Spinal cord (tissue), 10 donors: Measurements from ENCODE around the gene POLR3E. TPM values are rescaled to one million over a fixed set of nuclear protein-coding genes. Genes with fewer than 3 reads are reported as not detected.
"Not testable (repeated sequence)": the region's sequence is repeated elsewhere in the genome, so short reads cannot be mapped to it uniquely, and the experiment has no call there.

Experiments
- DNase-seq, 6 donors: peaks; one replicate each; pipeline versions ENCODE4 v3.0.0 to v3.0.0-alpha.2; 2013 to 2015; ENCODE audit warnings: low spot score in 6 of 6, low read depth in 4 of 6
- H3K27ac ChIP-seq: one replicate; pipeline ENCODE4 v1.5.1; 2013; ENCODE audit warnings: low read depth, low read length, control low read depth
- H3K27me3 ChIP-seq: one replicate; pipeline ENCODE4 v1.6.1; 2013; ENCODE audit warnings: low read length; ENCODE audit not compliant: control insufficient read depth, insufficient read depth
- H3K36me3 ChIP-seq: one replicate; pipeline ENCODE4 v1.6.1; 2013; ENCODE audit warnings: low read length; ENCODE audit not compliant: control insufficient read depth, insufficient read depth
- H3K4me1 ChIP-seq: one replicate; pipeline ENCODE4 v1.6.1; 2013; ENCODE audit warnings: low read length; ENCODE audit not compliant: control insufficient read depth, insufficient read depth
- H3K4me3 ChIP-seq: one replicate; pipeline ENCODE4 v1.5.1; 2013; ENCODE audit warnings: low read depth, low read length, control low read depth
- H3K9me3 ChIP-seq: one replicate; pipeline ENCODE4 v1.6.1; 2013; ENCODE audit warnings: low read length; ENCODE audit not compliant: control insufficient read depth, insufficient read depth
- WGBS: methylation state at CpG from one replicate; pipeline ENCODE4 v1.1.5; 2013; ENCODE audit warnings: missing lambda C conversion rate; ENCODE audit not compliant: insufficient coverage; 5-methylcytosine and 5-hydroxymethylcytosine counted together
- polyA plus RNA-seq, 2 donors: library from polyadenylated mRNA; unstranded; fragments of 120-200 nt; gene quantifications; one replicate each; pipeline ENCODE4 v1.2.1, GENCODE V29; 2013; ENCODE audit not compliant: insufficient read length in 2 of 2
- total RNA-seq, 2 donors: library from RNA; depleted of rRNA in 1 of 2; stranded (reverse); fragments of 120-200 nt in 1 of 2; fragments of >200 nt in 1 of 2; gene quantifications; one replicate each; pipeline versions ENCODE4 v1.2.3 to v1.2.4, GENCODE V29; 2013 to 2014
- donor health status: healthy.

POLR3E gene
- total and polyA plus RNA-seq, 4 donors, result 21.9 to 58.9 (median 46.5) TPM

GRCh38 chr16:22300427-22301071 is 3.3 kb downstream of the POLR3E start:
- WGBS, result 40% methylated on average over 7 of the region's 8 CpGs
- Histone ChIP-seq H3K4me3 (no peak overlapping the region), H3K27me3 (no peaks in the 10 kb centered on the region), H3K27ac (no peak overlapping the region), H3K9me3 (no peaks in the 10 kb centered on the region), H3K4me1 (peaks cover 9% of the 10 kb centered on the region), H3K36me3 (peaks cover 27% of the 10 kb centered on the region)
- DNase-seq, result peak in 2 of 6 donors; percentile 35 to 63

- not testable (repeated sequence) for H3K27me3 ChIP-seq, DNase-seq, H3K4me3 ChIP-seq, H3K9me3 ChIP-seq, H3K27ac ChIP-seq, H3K4me1 ChIP-seq
- 99% methylated on average over 6 of the region's 7 CpGs for WGBS
- H3K36me3 ChIP-seq, result peaks cover 29% of the 10 kb centered on the region
Observed at GRCh38 chr16:22301423-22301822, 4.2 kb downstream of the POLR3E start.

DNA sequence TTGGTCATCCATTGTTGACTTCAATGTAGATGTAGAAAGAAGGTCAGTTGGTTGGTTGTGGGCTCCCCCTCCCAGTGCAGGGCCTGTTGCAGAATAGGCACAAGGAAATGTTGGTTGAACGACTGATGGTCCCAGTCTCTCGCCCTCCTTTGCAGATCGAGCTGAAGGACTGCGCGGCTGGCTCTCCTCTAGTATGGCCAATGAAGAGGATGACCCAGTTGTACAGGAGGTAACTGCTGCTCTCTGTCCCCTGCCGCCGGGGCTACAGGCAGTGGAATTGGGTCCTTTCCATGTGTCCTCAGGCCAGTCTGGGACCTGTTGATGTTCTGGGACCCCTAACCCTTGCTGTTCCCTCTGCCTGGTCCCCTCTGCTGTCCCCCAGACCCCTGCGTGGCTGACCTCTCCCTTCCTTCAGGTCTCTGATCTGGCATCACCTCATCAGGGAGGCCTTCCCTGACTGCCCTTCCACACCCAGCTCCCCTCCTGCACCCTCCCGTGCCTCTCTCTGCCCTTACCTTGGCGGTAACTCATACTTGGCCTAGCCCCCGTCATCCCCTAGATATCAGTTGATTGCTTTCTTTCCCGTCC is 5.7 kb downstream of the POLR3E start:
- H3K4me3 ChIP-seq, result no peak overlapping the region
- no peak overlapping the region for H3K27ac ChIP-seq
- H3K9me3 ChIP-seq, result no peaks in the 10 kb centered on the region
- 98% methylated on average over 9 of the region's 12 CpGs for WGBS
- H3K36me3 ChIP-seq, result peaks cover 43% of the 10 kb centered on the region
- no peak for DNase-seq
- H3K27me3 ChIP-seq, result no peaks in the 10 kb centered on the region
- H3K4me1 ChIP-seq, result peaks cover 9% of the 10 kb centered on the region

DNA sequence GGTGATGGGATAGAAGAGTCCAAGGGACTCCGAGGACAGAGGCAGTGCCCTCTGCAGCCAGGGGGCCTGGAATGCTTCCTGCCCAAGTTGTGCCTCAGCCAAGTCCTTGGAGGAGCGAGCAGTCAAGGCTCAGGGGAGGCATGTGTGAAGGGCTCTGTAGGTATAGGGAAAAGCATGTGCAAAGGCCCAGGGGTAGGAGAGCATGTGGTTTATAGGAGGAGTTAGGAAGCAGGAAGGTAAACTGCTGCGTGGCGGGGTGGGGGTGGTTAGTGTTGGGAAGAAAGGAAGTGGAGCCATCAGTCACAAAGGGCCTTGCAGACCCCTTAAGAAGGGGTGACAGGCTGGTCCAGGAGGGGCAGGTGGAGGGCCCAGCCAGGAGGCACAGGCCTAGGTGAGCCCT is 7.2 kb downstream of the POLR3E start:
- Histone ChIP-seq H3K27ac (no peak overlapping the region), H3K36me3 (peaks cover 54% of the 10 kb centered on the region), H3K27me3 (no peaks in the 10 kb centered on the region), H3K9me3 (no peaks in the 10 kb centered on the region), H3K4me1 (peaks cover 9% of the 10 kb centered on the region), H3K4me3 (no peak overlapping the region)
- DNase-seq, result no peak
- WGBS, result 96% methylated on average over 4 of the region's 4 CpGs

DNA sequence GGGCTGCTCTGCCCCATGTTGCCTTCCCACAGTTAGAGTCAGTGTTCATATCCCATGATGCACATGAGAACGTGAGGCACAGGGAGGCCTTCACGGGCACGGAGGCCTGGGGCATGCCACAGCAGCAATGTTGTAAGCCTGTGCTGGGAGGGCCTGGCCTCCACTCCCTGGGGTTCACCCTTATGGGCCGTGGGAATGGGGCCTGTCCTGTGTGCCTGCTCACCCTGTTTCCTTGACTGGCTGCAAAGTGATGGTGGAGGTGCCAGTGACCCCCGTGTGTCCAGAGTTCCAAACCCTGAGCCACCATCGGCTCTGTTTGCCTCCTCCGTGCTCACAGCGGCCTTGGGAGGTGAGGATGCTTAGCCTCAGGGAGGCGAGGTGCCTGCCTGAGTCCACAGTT is 9.6 kb downstream of the POLR3E start:
- H3K27me3 ChIP-seq, result no peaks in the 10 kb centered on the region
- H3K27ac ChIP-seq, result no peak overlapping the region
- no peak for DNase-seq
- H3K4me1 ChIP-seq, result no peaks in the 10 kb centered on the region
- no peaks in the 10 kb centered on the region for H3K9me3 ChIP-seq
- 94% methylated on average over 8 of the region's 9 CpGs for WGBS
- peaks cover 70% of the 10 kb centered on the region for H3K36me3 ChIP-seq
- no peak overlapping the region for H3K4me3 ChIP-seq

DNA sequence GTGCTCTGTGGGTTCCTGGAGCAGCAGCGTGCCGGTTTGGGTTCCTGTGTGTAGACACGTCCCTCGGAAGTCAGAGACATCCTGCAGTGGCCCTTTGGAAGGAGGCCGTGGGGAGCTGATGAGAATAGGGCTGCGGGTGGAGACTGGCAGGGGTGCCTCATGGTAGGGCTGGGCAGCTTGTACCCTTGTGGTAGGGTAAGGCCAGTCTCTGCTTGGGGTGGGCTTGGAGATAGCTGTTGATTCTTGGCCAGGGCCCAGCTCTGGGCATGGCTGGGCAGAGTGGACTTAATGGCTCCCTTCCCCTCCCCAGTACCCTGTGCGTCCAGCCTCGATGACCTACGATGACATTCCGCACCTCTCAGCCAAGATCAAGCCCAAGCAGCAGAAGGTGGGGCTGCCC is 10.6 kb downstream of the POLR3E start:
- no peaks in the 10 kb centered on the region for H3K9me3 ChIP-seq
- H3K36me3 ChIP-seq, result peaks cover 75% of the 10 kb centered on the region
- WGBS, result 96% methylated on average over 5 of the region's 10 CpGs
- no peaks in the 10 kb centered on the region for H3K4me1 ChIP-seq
- DNase-seq, result no peak
- no peaks in the 10 kb centered on the region for H3K27me3 ChIP-seq
- no peak overlapping the region for H3K27ac ChIP-seq
- no peak overlapping the region for H3K4me3 ChIP-seq

- Histone ChIP-seq H3K4me1 (no peaks in the 10 kb centered on the region), H3K36me3 (peaks cover 79% of the 10 kb centered on the region), H3K27ac (no peak overlapping the region), H3K27me3 (no peaks in the 10 kb centered on the region), H3K9me3 (no peaks in the 10 kb centered on the region), H3K4me3 (no peak overlapping the region)
- WGBS, result 97% methylated on average over 19 of the region's 24 CpGs
- DNase-seq, result no peak
Observed at GRCh38 chr16:22308824-22309520, 11.8 kb downstream of the POLR3E start.

GRCh38 chr16:22311520-22311919 is 14.3 kb downstream of the POLR3E start:
- no peaks in the 10 kb centered on the region for H3K4me1 ChIP-seq
- H3K36me3 ChIP-seq, result peaks cover 86% of the 10 kb centered on the region
- no peak overlapping the region for H3K27ac ChIP-seq
- H3K4me3 ChIP-seq, result no peak overlapping the region
- WGBS, result 95% methylated on average over 2 of the region's 4 CpGs
- no peaks in the 10 kb centered on the region for H3K27me3 ChIP-seq
- DNase-seq, result no peak
- no peaks in the 10 kb centered on the region for H3K9me3 ChIP-seq

DNA sequence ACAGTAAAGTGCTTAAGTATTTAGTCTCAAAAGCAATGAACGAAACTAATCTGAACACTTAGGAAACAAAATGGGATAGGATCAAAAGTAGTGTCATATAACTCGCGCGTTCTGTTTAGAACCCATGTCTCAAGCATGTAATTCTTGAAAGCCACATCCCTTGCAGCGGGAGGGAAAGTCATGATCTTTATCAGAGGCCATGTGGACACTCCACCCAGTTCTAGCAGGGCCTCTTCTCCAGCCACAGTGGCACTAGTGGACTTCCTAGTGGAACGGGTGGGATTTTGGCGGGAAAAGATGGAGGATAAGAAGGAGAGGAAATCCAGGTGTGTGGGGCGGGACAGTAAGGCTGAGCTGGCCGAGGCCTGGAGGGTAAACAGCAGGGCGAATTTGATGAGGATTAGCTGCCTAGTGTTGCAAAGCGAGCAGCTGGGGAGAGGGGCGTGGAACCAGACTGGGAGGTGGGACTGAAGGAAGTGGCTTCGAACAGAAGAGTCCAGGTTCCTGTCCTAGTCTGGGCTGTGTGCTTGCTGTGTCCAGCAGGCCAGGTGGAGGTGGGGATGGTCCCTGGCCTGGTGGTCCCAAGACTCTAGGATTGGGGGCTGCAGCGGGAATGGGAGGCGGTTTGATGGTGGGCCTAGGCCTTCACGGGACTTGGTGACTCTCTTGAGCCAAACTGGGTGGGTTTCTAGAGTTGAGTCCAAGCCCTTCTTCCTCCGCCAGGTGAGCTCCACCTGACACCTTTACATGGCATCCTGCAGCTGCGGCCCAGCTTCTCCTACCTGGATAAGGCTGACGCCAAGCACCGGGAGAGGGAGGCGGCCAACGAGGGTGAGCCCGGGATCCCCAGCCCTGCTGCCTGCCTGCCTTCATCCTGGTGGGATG is 15.9 kb downstream of the POLR3E start:
- Histone ChIP-seq H3K27ac (no peak overlapping the region), H3K4me1 (no peaks in the 10 kb centered on the region), H3K27me3 (no peaks in the 10 kb centered on the region), H3K4me3 (no peak overlapping the region), H3K9me3 (no peaks in the 10 kb centered on the region), H3K36me3 (peaks cover 86% of the 10 kb centered on the region)
- 96% methylated on average over 21 of the region's 23 CpGs for WGBS
- no peak for DNase-seq
